Measurements from ENCODE around the gene ADARB2.
"Not testable (repeated sequence)": the region's sequence is repeated elsewhere in the genome, so short reads cannot be mapped to it uniquely, and the experiment has no call there.

Gene ADARB2

GRCh38 chr10:1227510-1228402 lies 509.6 kb downstream of the ADARB2 start:
- DNase-seq (ENCODE audit: low read depth): no peak

- DNase-seq (ENCODE audit: low read depth): not testable (repeated sequence)
Observed at GRCh38 chr10:1226907-1227306, 510.4 kb downstream of the ADARB2 start.

- not testable (repeated sequence) for DNase-seq (ENCODE audit: low read depth)
Observed at GRCh38 chr10:1219874-1220273, 517.5 kb downstream of the ADARB2 start.

GRCh38 chr10:1217661-1218060 lies 519.7 kb downstream of the ADARB2 start:
- no peak for DNase-seq (ENCODE audit: low read depth)

- DNase-seq (ENCODE audit: low read depth): no peak
Observed at GRCh38 chr10:1217237-1217587, 520.1 kb downstream of the ADARB2 start.

- DNase-seq (ENCODE audit: low read depth): no peak
Observed at GRCh38 chr10:1216574-1217236, 520.6 kb downstream of the ADARB2 start.

- DNase-seq (ENCODE audit: low read depth): no peak
Observed at GRCh38 chr10:1215862-1216573, 521.3 kb downstream of the ADARB2 start.

- DNase-seq (ENCODE audit: low read depth): no peak
Observed at GRCh38 chr10:1214882-1215540, 522.3 kb downstream of the ADARB2 start.

- no peak for DNase-seq (ENCODE audit: low read depth)
Observed at GRCh38 chr10:1214071-1214675, 523.2 kb downstream of the ADARB2 start.

- no peak for DNase-seq (ENCODE audit: low read depth)
Observed at GRCh38 chr10:1213252-1214070, 523.9 kb downstream of the ADARB2 start.

- DNase-seq (ENCODE audit: low read depth): no peak
Observed at GRCh38 chr10:1212571-1213141, 524.7 kb downstream of the ADARB2 start.

GRCh38 chr10:1211844-1212570 lies 525.3 kb downstream of the ADARB2 start:
- no peak for DNase-seq (ENCODE audit: low read depth)

GRCh38 chr10:1210667-1211066 lies 526.7 kb downstream of the ADARB2 start:
- DNase-seq (ENCODE audit: low read depth): no peak

- no peak for DNase-seq (ENCODE audit: low read depth)
Observed at GRCh38 chr10:1209355-1209979, 527.9 kb downstream of the ADARB2 start.

- DNase-seq (ENCODE audit: low read depth): no peak
Observed at GRCh38 chr10:1208366-1209311, 528.7 kb downstream of the ADARB2 start.

- no peak for DNase-seq (ENCODE audit: low read depth)
Observed at GRCh38 chr10:1206601-1207000, 530.7 kb downstream of the ADARB2 start.

GRCh38 chr10:1206101-1206500 lies 531.2 kb downstream of the ADARB2 start:
- no peak for DNase-seq (ENCODE audit: low read depth)

GRCh38 chr10:1205450-1206030 lies 531.8 kb downstream of the ADARB2 start:
- DNase-seq (ENCODE audit: low read depth): no peak

Data from stimulated activated CD8-positive, alpha-beta memory T cell treated with anti-CD3 and anti-CD28 coated beads, Interleukin-12 subunit alpha, Interleukin-12 subunit beta, amount 100 ng/mL, for 4 hours (primary cell).